Liver (tissue), 2 donors: ENCODE data around the gene COPS7A.

Experiments
- CTCF ChIP-seq: fragments of 150-350 bp; IDR thresholded peaks from 2 replicates; pipeline ENCODE4 v1.5.1; 2017; ENCODE audit warnings: improper control_type of control experiment, low read depth, low read length; ENCODE audit not compliant: missing input control
- YY1 ChIP-seq: IDR thresholded peaks from 2 replicates; pipeline ENCODE4 v1.6.1; 2016; ENCODE audit warnings: antibody characterized with exemption, mild to moderate bottlenecking
- donor health status: healthy.

GRCh38 chr12:6769666-6770065 lies 45.8 kb downstream of the COPS7A start:
- TF ChIP-seq CTCF (no peak), YY1 (no peak)
